ENCODE results near the gene MACROH2A2.

GRCh38 chr10:70109064-70109729 is 56.6 kb downstream of the MACROH2A2 start:
- TF ChIP-seq, protein P1, sequence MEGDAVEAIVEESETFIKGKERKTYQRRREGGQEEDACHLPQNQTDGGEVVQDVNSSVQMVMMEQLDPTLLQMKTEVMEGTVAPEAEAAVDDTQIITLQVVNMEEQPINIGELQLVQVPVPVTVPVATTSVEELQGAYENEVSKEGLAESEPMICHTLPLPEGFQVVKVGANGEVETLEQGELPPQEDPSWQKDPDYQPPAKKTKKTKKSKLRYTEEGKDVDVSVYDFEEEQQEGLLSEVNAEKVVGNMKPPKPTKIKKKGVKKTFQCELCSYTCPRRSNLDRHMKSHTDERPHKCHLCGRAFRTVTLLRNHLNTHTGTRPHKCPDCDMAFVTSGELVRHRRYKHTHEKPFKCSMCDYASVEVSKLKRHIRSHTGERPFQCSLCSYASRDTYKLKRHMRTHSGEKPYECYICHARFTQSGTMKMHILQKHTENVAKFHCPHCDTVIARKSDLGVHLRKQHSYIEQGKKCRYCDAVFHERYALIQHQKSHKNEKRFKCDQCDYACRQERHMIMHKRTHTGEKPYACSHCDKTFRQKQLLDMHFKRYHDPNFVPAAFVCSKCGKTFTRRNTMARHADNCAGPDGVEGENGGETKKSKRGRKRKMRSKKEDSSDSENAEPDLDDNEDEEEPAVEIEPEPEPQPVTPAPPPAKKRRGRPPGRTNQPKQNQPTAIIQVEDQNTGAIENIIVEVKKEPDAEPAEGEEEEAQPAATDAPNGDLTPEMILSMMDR (IDR thresholded peaks at IDR 0.05) = no peak
- TF ChIP-seq, protein P2, sequence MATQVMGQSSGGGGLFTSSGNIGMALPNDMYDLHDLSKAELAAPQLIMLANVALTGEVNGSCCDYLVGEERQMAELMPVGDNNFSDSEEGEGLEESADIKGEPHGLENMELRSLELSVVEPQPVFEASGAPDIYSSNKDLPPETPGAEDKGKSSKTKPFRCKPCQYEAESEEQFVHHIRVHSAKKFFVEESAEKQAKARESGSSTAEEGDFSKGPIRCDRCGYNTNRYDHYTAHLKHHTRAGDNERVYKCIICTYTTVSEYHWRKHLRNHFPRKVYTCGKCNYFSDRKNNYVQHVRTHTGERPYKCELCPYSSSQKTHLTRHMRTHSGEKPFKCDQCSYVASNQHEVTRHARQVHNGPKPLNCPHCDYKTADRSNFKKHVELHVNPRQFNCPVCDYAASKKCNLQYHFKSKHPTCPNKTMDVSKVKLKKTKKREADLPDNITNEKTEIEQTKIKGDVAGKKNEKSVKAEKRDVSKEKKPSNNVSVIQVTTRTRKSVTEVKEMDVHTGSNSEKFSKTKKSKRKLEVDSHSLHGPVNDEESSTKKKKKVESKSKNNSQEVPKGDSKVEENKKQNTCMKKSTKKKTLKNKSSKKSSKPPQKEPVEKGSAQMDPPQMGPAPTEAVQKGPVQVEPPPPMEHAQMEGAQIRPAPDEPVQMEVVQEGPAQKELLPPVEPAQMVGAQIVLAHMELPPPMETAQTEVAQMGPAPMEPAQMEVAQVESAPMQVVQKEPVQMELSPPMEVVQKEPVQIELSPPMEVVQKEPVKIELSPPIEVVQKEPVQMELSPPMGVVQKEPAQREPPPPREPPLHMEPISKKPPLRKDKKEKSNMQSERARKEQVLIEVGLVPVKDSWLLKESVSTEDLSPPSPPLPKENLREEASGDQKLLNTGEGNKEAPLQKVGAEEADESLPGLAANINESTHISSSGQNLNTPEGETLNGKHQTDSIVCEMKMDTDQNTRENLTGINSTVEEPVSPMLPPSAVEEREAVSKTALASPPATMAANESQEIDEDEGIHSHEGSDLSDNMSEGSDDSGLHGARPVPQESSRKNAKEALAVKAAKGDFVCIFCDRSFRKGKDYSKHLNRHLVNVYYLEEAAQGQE (IDR thresholded peaks at IDR 0.05; ENCODE audit: insufficient read depth in 1 of 2, low read depth in 2 of 2, low read length in 1 of 2) = no peak
